ENCODE data around the gene KRTAP12-3.

The KRTAP12-3 gene

GRCh38 chr21:44666401-44667320 is 8.9 kb downstream of the KRTAP12-3 start, which contains the start of gene KRTAP12-2:
Gene KRTAP12-2 (minus strand): TSS chr21:44666927. CDS start chr21:44666886, 41 bp downstream.
- H3K4me1 ChIP-seq (ENCODE audit: low read depth, poor library complexity, severe bottlenecking): no peaks in the 10 kb centered on the region
- no peak for TF ChIP-seq CTCF (conservative IDR thresholded peaks at IDR 0.05; ENCODE audit: low read depth, low read length)
- peaks cover 36% of the 10 kb centered on the region; the same call in 1 of the 2 replicates for H3K27me3 ChIP-seq (ENCODE audit: insufficient read depth, low read depth)
- no peaks in the 10 kb centered on the region for H3K79me2 ChIP-seq (ENCODE audit: insufficient read depth, low read depth)
- H3K36me3 ChIP-seq (ENCODE audit: insufficient read depth): no peaks in the 10 kb centered on the region
- H4K20me1 ChIP-seq (ENCODE audit: insufficient read depth): no peaks in the 10 kb centered on the region
- H3K4me2 ChIP-seq: no peak within 1 kb of the TSS
- no peak within 1 kb of the TSS for H2AFZ ChIP-seq (ENCODE audit: low read depth)
- H3K4me3 ChIP-seq (IDR thresholded peaks at IDR 0.05; ENCODE audit: insufficient read depth, low read depth, low read length): no peak within 1 kb of the TSS
- H3K9ac ChIP-seq: no peak within 1 kb of the TSS
- no peak within 1 kb of the TSS for H3K27ac ChIP-seq

DNA sequence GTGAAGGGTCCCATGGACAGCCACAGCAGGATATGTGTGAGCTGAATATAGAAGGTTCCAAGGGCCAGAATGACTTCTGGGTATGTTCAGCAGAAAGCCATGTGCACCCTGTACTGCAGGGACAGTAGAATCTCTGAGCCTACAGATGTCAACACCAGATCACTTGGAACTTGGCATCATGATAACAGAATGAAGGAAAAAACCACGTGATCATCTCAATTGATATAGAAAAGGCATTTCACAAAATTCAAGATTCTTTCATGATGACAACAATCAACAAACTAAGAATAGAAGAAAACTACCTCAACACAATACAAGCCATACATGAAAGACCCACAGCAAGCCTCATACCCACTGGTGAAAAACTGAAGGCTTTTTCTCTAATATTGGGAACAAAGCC is 9.9 kb downstream of the KRTAP12-3 start:
- no peak for TF ChIP-seq CTCF (conservative IDR thresholded peaks at IDR 0.05; ENCODE audit: low read depth, low read length)
- Histone ChIP-seq H3K36me3 (ENCODE audit: insufficient read depth) (no peaks in the 10 kb centered on the region), H3K9ac (no peak overlapping the region), H3K27ac (no peak overlapping the region), H3K4me2 (no peak overlapping the region), H3K27me3 (ENCODE audit: insufficient read depth, low read depth) (peaks cover 29% of the 10 kb centered on the region; the same call in 1 of the 2 replicates), H4K20me1 (ENCODE audit: insufficient read depth) (no peaks in the 10 kb centered on the region), H3K4me3 (IDR thresholded peaks at IDR 0.05; ENCODE audit: insufficient read depth, low read depth, low read length) (no peak overlapping the region), H3K4me1 (ENCODE audit: low read depth, poor library complexity, severe bottlenecking) (no peaks in the 10 kb centered on the region), H3K79me2 (ENCODE audit: insufficient read depth, low read depth) (no peaks in the 10 kb centered on the region), H2AFZ (ENCODE audit: low read depth) (no peak overlapping the region)

DNA sequence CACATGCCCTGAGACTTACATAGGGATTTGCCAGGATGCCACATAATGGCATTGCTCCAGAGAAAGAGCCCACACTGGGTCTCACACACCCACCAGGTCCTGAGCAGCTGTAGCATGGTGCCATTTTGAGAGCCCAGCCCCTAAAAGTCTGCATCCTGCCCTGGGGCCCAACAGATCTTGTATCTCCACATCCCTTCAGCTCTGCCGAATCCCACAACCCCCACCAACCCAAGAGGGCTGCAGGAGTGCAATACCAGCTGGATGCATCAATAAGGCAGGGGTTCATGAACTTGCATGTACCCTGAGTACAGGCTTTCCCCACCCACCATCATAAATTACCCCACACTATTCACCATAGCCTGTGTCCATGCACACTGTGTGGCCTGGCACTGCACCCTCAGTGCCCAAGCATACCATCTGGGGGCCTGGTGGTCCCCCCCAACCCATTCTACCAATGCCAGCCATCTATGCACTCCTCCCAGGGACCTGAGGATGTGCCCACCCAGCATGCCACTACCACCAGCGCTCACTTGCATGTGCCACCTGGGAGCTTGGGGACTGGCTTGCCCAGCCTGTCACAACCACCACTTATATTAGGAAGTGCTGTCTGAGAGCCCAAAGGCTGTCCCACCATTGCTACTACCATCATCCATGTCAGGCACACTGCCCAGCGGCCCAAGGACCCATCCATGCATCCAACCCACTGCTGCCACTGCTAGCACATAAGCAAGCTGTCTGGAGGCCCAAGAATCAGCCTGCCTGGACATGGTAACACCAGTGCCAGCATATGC is 13.1 kb downstream of the KRTAP12-3 start:
- Histone ChIP-seq H3K27me3 (ENCODE audit: insufficient read depth, low read depth) (peaks cover 33% of the 10 kb centered on the region), H3K4me3 (IDR thresholded peaks at IDR 0.05; ENCODE audit: insufficient read depth, low read depth, low read length) (no peak overlapping the region), H3K27ac (no peak overlapping the region), H3K9ac (no peak overlapping the region), H4K20me1 (ENCODE audit: insufficient read depth) (no peaks in the 10 kb centered on the region), H3K4me2 (no peak overlapping the region), H2AFZ (ENCODE audit: low read depth) (no peak overlapping the region), H3K36me3 (ENCODE audit: insufficient read depth) (no peaks in the 10 kb centered on the region), H3K79me2 (ENCODE audit: insufficient read depth, low read depth) (no peaks in the 10 kb centered on the region), H3K4me1 (ENCODE audit: low read depth, poor library complexity, severe bottlenecking) (no peaks in the 10 kb centered on the region)
- no peak for TF ChIP-seq CTCF (conservative IDR thresholded peaks at IDR 0.05; ENCODE audit: low read depth, low read length)

GRCh38 chr21:44671911-44672310 is 14.2 kb downstream of the KRTAP12-3 start:
- H3K36me3 ChIP-seq (ENCODE audit: insufficient read depth): no peaks in the 10 kb centered on the region
- H3K27me3 ChIP-seq (ENCODE audit: insufficient read depth, low read depth): peaks cover 44% of the 10 kb centered on the region
- H3K27ac ChIP-seq: no peak overlapping the region
- no peaks in the 10 kb centered on the region for H3K79me2 ChIP-seq (ENCODE audit: insufficient read depth, low read depth)
- no peak overlapping the region for H3K4me2 ChIP-seq
- no peaks in the 10 kb centered on the region for H4K20me1 ChIP-seq (ENCODE audit: insufficient read depth)
- H3K4me3 ChIP-seq (IDR thresholded peaks at IDR 0.05; ENCODE audit: insufficient read depth, low read depth, low read length): no peak overlapping the region
- H3K4me1 ChIP-seq (ENCODE audit: low read depth, poor library complexity, severe bottlenecking): no peaks in the 10 kb centered on the region
- TF ChIP-seq CTCF (conservative IDR thresholded peaks at IDR 0.05; ENCODE audit: low read depth, low read length): no peak
- no peak overlapping the region for H3K9ac ChIP-seq
- no peak overlapping the region for H2AFZ ChIP-seq (ENCODE audit: low read depth)
